Fibroblast of skin of scalp (primary cell): ENCODE measurements around the gene SKA2.
"Not testable (repeated sequence)": the region's sequence is repeated elsewhere in the genome, so short reads cannot be mapped to it uniquely, and the experiment has no call there.

Experiments used
- DNase-seq: peaks from one replicate; pipeline ENCODE4 v3.0.0-alpha.2; 2013

Gene SKA2

DNA sequence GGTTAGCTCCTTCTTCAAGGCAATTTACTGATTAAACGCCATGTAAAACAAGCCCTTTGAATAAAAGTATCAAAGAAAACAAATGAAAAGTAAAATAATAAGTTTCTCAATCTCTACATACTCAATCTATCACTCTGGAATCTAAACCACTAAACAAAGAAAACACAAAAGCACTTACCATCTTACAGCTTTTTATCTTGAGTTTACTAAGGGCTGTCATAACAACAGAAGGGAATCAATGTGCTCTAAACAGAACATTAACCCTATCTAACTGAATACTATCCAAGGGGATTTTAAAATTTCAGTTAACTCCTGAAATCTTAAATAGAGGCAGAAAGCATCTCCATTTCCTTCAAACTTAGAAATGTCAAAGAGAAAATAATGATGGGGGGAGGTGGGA is 3.4 kb downstream of the SKA2 start:
- DNase-seq = no peak

DNA sequence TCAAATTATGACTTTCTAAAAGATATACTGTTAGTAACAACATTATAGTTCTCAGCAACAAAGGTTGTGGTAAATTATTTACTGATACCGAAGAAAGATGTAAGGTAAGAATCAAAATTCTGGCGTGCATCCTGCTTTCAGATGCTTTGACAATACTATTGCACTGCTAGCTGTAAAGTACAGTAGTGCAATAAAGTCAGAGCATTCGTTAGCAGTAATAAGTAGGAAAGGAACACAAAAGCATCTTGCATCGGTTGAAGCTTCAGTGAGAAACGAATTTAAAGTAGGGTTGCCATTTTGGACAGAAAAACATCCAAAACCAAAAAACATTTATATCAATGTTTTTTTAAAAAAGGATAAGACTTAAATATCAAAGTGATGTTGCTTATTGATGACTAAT is 4.0 kb downstream of the SKA2 start:
- no peak for DNase-seq

DNA sequence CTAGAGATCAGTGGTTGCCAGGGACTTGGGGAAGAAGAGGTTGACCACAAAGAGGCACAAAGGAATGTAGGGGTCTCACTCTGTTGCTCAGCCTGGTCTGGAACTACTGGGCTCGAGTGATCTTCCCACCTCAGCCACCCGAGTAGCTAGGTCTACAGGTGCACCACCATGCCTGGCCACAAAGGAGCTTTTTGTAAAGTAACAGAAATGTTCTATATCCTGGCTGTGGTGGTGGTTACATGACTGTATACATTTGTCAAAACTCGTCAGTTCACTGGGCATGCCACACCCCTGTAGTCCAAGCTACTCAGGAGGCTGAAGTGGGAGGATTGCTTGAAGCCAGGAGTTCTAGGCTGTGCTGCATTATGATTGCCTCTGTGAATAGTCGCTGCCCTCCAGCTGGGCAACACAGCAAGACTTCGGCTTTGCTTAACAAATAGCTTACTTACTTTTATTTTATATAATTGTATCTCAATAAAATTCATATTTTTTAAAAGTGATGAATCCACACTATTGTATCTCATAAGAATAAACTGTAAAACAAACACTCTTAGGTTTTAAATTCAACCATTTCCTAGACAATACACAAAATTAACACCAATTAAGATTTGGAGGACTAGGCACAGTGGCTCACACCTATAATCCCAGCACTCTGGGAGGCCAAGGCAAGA is 5.0 kb downstream of the SKA2 start:
- DNase-seq = no peak

DNA sequence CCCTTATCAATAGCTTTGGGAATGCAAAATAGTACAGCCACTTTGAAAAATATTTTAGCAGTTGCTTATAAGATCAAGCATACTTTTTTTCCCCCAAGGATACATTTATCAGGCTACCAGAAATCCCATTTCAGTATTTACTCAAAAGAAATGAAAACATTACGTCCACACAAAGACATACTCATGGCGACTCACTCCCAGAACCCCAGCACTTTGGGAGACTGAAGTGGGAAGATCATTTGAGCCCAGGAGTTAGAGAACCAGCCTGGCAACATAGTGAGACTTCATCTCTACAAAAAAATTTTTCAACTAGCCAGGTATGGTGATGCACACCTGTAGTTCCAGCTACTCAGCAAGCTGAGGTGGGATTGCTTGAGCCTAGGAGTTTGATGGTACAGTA is 5.9 kb downstream of the SKA2 start:
- DNase-seq = peak; percentile 69

DNA sequence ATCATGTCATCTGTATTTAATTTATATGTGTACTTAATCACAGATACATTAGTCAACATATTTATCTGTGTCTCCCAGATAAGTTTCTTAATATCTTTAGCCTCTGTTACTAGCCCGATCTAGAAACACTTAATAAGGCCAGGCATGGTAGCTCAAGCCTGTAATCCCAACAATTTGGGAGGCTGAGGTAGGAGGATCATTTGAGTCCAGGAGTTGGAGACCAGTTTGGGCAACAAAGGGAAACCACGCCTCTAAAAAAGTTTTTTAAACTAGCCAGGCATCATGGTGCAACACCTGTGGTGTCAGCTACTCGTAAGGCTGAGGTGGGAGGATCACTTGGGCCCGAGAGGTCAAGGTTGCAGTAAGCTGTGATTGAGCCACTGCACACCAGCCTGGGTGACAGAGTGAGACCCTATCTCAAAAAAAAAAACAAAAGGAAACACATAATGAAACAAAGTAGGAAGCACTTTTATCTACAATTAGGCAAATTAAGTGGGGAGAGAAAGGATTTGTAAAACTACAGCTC is 9.4 kb downstream of the SKA2 start:
- no peak for DNase-seq

DNA sequence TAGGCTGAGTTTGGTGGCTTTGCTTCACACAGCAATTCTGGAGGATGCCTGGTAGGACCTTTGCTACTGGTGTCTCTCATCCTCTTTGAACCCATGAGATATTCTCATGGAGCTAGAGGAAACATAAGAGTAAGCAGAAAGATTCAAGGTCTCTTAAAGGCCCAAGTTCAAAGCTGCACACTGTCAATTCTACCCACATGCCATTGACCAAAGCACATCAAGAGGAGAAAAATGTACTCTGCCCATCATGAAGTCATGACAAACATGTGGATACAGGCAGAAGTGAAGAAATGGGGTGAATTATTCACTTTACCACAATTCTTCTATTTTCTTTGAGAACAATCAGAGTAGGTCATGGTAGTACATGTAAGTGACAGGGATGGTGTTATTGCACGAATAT is 13.1 kb downstream of the SKA2 start:
- DNase-seq = no peak

DNA sequence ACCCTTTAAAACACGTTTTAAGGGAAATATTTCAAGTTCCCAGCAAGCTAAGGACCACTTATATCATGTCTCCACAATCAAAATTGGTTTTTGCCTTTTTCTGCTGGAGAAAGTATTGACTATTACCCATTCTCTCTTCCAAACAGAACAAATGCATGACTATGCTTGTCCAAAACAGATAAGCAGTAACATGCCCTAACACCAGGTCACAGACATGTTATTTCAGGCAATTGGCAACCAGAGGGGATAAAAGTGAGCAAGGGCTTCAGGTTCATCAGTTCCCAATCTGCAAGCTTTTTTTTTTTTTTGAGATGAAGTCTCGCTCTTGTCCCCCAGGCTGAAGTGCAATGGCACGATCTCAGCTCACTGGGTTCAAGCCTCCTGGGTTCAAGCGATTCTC is 15.0 kb downstream of the SKA2 start:
- DNase-seq = no peak

DNA sequence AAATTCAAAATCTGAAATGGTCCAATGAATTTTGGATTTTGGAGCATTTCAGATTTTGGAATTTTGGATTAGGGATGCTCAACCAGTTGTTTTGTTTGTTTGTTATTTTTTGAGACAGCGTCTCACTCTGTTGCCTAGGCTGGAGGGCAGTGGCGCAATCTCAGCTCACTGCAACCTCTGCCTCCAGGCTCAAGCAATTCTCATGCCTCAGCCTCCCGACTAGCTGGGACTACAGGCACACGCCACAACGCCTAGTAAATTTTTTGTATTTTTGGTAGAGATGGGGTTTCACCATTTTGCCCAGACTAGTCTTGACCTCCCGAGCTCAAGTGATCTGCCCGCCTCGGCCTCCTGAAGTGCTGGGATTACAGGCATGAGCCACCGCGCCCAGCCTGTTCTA is 16.6 kb downstream of the SKA2 start:
- DNase-seq = not testable (repeated sequence)

DNA sequence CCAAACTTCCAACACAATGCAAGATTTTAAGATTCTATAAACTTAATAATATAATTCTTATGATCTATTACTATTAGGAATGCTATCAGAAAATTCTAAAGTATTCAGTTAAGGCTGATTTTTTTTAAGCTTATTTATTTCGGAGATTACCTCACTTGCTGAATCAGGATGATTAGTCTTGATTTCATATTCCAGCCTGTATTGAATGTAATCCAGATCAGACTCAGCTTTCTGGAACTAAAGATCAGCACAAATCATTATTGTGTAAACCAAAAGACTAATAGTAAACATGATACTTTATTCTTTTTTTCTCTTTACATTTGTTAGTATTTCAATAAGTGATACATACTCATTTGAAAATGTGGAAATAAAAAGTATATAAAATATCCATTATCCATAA is 23.9 kb downstream of the SKA2 start:
- DNase-seq = no peak

DNA sequence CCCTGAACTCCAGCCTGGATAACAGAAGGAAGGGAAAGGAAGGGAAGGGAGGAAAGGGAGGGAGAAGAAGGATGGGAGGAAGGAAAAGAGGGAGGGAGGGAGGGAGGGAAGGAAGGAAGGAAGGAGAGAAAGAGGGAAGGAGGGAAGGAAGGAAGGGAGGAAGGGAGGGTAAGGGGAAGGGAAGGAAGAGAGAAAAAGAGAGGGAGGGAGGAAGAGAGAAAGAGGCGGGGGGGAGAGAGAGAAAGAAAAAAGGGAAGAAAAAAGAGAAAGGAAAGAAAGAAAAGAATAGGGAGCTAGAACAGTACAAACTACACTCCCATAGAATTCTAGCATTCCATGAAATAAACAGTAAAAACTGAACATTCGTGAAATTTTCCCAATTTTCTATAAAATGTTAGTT is 25.2 kb downstream of the SKA2 start:
- no peak for DNase-seq

DNA sequence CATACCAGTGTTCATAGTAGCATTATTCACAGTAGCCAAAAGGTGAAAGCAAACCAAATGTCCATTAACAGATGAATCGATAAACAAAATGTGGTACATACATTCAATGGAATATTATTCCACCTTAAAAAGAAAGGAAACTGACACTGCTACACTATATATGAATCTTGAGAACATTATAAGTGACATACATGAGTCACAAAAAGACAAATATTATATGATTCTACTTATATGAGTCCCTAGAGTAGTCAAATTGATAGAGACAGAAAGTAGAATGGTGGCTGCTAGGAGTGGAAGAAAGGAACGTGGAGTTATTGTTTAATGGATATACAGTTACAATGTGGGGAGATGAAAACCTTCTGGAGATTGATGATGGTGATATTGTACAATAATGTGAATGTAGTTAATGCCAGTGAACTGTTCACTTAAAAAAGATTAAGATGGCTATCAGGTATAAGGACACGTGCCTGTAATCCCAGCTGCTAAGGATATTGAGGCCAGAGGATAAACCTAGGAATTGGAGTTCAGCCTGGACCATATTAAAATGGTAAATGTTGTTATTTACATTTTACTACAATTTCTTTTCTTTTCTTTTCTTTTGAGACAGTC is 28.1 kb downstream of the SKA2 start:
- DNase-seq = no peak

DNA sequence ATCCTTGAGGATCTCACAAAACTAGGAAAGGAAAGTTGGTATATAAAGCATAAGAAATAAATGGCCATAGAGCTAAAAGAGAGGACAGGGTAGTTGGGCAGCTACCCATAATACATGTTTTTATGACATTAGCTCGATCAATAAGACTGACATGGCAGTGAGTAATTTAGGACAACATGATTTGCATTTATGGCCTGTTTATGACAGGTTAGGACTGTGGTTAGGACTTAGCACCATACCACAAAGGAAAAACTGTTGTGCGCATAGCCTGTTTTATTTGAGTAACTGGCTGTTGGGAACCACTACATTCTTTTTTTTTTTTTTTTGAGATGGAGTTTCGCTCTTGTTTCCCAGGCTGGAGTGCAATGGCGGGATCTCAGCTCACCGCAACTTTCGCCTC is 30.3 kb downstream of the SKA2 start:
- DNase-seq = no peak

DNA sequence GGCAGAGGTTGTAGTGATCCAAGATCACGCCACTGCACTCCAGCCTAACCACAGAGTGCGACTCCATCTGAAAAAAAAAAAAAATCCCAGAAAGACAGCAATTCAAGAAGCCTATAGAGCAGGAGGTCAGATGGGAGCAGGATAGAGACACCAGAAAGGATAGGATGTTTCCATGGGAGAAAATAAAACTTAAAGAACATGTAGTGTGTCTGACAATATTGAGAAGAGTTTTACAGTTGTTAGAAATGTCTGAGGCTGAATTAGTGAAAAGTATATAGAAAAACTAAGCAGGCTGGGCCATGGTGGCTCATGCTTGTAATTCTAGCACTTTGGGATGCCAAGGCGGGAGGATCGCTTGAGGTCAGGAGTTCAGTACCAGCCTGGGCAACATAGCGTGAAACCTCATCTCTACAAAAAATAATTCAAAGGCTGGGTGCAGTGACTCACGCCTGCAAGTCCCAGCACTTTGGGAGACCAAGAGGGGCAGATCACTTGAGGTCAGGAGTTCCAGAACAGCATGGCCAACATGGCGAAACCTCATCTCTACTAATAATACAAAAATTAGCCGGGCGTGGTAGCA is 33.0 kb downstream of the SKA2 start:
- no peak for DNase-seq

DNA sequence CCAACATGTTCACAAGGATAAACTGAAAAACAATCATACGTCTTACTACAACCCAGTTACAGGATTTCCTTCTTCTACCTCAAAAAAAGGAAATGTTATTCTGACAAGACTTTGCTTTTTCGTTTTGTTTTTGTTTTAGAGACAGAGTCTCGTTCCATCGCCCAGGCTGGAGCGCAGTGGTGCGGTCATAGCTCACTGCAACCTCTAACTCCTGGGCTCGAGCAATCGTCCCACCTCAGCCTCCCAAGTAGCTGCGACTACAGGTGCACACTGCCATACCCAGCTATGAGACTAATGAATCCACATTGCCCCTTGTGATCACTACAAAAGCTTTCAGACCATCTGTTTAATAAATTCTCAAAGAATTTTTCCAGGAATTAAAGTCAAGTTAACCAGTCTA is 39.5 kb downstream of the SKA2 start:
- DNase-seq = no peak

DNA sequence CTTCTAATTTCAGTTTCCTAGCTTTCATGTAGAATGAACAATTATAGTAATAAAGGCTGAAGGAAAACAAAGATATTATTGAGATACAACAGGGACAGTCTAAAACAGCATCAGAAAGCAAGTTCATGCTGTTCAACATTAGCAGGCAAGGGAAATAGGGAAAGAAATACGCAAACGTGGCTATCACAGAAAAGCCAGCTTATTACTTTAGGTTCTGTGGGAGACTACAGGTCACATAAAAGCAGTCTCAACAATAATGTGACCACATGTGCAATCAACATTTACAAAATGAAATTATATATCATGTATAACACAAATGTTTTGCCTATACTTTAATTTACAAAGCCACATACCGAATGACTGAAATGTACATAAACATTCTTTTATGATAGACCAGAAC is 43.4 kb downstream of the SKA2 start:
- DNase-seq = no peak

DNA sequence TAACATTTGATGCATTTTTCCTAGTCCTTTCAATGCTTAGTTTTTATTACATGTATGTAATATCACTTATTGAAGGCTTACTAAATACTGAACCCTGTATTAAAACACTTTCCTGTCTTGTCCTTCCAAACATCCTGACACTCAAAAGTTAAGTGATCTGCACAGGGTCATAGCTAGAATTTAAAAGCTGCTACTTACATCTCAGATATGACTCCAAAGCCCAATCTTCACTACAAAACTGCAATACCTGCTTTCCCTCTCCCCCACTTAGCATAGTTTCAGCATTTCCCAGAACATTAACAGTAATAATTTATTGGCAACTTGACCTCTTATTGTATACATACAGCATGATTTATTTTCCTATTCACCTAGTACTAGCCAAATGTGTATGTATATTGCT is 44.0 kb downstream of the SKA2 start:
- no peak for DNase-seq

DNA sequence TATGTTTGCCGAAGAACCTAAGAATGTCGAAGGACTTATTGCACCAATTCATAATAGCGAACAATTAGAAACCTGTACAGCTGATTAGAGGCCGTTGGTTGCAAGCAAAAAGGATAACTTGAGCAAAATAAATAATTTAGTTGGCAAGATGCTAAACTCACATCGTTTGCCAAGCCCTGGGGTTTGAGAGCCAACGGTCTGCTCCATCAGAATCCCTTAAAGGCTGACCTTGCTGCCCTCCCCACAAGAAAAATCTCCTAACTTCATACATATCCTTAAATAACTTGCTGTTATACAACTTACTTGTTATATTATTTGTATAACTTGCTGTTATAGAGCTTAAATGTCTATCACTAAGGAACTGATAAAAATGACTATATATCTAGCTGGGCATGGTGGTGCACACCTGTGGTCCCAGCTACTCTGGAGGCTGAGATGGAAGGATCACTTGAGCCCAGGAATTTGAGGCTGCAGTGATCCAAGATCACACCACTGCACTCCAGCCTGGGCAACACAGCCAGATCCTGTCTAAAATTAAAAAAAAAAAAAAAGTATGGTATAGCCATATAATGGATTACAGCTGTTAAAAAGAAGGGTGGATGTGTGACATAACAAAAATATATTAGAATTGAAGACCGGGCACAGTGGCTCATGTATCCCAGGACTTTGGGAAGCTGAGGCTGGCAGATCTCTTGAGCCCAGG is 46.4 kb downstream of the SKA2 start:
- no peak for DNase-seq

DNA sequence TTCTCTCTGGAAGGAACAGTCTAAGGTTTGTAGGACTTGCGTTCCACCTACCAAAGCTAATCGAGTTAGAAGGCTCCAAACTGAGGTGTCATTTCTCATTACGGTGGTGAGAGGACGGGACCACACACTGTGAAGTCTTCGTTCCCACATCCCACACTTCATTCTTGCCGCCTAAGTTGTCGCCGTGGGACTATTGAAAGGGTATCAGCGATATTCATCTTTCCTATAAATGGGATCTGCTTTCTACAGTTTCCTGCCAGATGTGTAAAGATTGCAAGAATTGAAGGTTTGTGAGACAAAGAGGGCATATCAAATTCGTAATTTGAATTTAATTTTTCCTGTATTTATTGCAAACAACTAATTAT is 47.7 kb downstream of the SKA2 start:
- DNase-seq = no peak

DNA sequence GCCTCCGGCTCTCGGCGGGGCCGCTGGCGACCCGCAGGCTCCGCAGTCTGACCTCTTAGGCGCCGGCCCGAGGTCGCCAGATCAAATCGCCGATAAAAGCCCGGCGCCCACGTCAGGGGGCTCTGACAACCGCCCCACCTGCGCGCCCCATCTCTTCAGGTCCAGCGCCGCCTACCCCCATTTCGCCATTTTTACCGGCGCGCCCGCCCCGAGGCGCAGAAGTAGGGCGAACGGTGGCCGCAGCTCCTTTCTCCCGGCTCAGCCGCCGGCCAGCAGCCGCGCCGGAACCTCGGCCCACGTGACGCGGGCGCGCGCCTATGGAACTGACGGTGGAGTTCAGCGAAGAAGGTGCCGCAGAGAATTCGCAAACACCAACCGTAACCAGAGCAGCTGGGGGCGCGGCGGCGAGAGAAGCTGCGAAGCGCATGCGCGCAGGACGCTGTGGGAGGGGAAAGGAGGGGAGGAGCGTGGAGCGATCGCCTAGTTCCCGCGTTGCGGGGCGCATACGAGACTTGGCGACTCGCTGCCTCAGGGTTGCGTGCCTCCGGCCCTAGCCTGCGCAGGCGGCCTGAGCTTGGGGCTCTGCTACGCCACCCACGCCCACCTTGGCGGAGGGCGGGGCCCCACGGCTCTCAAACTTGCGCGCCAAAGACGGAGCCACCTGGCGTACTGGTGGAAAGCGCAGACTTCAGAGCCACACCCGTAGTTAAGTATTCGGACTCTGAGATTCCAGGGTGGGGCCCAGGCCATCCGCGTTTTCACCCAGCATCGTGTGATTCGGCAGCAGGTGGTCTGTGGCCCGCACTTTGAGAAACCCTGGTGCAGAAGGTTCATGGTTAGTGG is 48.3 kb downstream of the SKA2 start, which contains the start of gene TRIM37:
TSS of gene TRIM37 (minus strand) at position 418 of the 843 bp plus-strand sequence. CDS start 419 bp downstream, outside the sequence.
- peak; percentile 98 for DNase-seq

DNA sequence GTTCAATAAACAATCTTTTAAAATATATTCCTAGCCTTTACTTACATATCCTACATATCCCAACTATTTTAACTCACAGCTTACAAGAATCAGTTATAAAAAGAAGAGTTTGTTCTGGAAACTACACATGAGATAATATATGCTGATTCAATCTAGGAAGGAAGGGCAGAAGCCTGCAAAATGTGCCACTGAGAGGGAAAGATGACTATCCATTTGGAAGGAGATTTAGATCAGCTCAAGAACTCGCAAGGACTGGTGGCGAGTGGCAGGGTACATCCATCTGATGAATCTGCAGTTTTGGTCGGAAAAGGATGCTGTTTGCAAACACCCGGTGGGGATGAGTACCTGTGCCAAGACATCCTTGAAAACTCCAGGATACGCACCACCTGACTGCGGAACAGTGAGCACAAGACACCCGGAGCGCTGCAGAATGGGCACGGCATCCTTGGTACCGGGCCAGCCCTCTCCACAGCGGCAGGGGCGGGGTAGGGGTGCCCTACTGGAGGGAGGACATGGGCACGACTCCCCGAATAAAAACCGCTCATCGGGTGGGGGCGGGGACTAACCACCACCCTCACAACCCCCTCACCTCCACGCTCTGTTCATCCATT is 49.0 kb downstream of the SKA2 start:
- peak; percentile 21 for DNase-seq

DNA sequence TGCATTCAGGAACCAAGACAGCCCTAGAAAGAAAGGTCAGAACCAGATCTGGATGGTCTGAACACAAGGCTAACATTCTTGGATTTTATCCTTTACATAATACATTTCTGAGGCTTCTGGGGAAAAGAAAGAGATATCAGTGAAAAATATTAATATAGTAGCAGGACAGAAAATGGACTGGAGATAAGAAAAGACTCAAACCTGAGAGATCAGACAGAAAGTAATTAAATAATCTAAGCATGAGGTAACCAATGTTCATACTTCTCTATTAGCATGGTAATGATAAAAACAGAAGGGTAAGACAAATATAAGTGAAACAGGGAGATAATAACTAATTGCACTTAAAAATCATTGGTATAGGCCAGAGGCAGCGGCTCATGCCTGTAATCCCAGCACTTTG is 53.8 kb downstream of the SKA2 start:
- no peak for DNase-seq

DNA sequence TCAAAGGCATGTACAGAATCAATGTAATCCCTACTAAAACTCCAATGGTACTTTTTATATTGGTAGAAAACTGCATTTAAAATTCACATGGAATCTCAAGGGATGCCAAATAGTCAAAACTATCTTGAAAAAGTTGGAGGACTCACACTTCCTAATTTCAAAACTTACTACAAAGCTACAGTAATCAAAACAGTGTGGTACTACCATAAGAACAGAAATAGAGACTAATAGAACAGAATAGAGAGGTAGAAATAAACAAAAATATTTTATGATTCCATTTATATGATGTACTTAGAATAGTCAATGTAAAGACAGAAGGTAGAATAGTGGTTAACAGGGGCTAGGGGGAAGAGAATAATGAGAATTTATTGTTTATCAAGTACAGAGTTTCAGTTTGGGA is 57.1 kb downstream of the SKA2 start:
- DNase-seq = no peak
